Ovary (tissue), 9 donors: ENCODE results near the gene ADGRG3. TPM values are rescaled to one million over a fixed set of nuclear protein-coding genes. Genes with fewer than 3 reads are reported as not detected.

Experiments used
- DNase-seq, 5 donors: peaks; one replicate each; pipeline ENCODE4 v3.0.0-alpha.2; 2019 to 2020
- H3K27ac ChIP-seq, 2 donors: fragments of 200-600 bp; one replicate each; pipeline versions ENCODE4 v1.5.1 to v1.8.0; 2019 to 2022
- H3K27me3 ChIP-seq: fragments of 200-600 bp; one replicate; pipeline ENCODE4 v1.8.0; 2022
- H3K36me3 ChIP-seq: fragments of 200-600 bp; sonication (generic); one replicate; pipeline ENCODE4 v1.5.1; 2019
- H3K4me1 ChIP-seq: one replicate; pipeline ENCODE4 v1.8.1; 2013; ENCODE audit warnings: mild to moderate bottlenecking, moderate library complexity; ENCODE audit not compliant: insufficient read depth
- H3K4me3 ChIP-seq: fragments of 200-600 bp; sonication (generic); one replicate; pipeline ENCODE4 v1.5.1; 2017
- H3K9me3 ChIP-seq, 2 donors: fragments of 200-600 bp in 1 of 2; sonication (generic) in 1 of 2; one replicate each; pipeline versions ENCODE4 v1.5.1 to v1.8.1; 2013 to 2019; ENCODE audit warnings: mild to moderate bottlenecking in 1 of 2, moderate library complexity in 1 of 2
- EP300 ChIP-seq: sonication (generic); formaldehyde crosslinking; IDR thresholded peaks from one replicate; pipeline ENCODE4 v1.6.1; 2017; ENCODE audit warnings: antibody characterized with exemption
- POLR2A ChIP-seq: fragments of 450-650 bp; IDR thresholded peaks from one replicate; pipeline ENCODE4 v1.6.1; 2017; ENCODE audit warnings: antibody characterized with exemption, mild to moderate bottlenecking, moderate library complexity
- WGBS, 3 donors: extraction: QIAGEN DNeasy Blood & Tissue Kit in 1 of 3; methylation state at CpG; one replicate each; pipeline versions ENCODE4 v1.1.5 to v1.1.7; 2013 to 2017; 5-methylcytosine and 5-hydroxymethylcytosine counted together
- intact Hi-C, 4 donors: fragments of 100-400 bp; cut with DNase I; formaldehyde crosslinking; loops; one replicate each; pipeline versions ENCODE4 v1.11.0 to v1.15.1; 2022 to 2023
- polyA plus RNA-seq, 2 donors: library from polyadenylated mRNA; stranded (reverse); fragments of 200-250 nt in 1 of 2; fragments of 350-450 nt in 1 of 2; fragmentation: Illumina TruSeq in 1 of 2; extraction: RNeasy Lipid Tissue Mini Kit (QIAGEN cat#74804) in 1 of 2; gene quantifications; one replicate each; pipeline ENCODE4 v1.2.3, GENCODE V29; 2013 to 2014
- total RNA-seq, 7 donors: library from RNA; depleted of rRNA in 2 of 7; stranded (reverse); fragments of >200 nt in 2 of 7; fragmentation: NEBNext Ultra II Directional in 3 of 7; extraction: Animal tissue kit (Norgen Biotek cat#: 25700) in 3 of 7; gene quantifications; one replicate each; pipeline versions ENCODE4 v1.1.0 to v1.2.4, GENCODE V29; 2016 to 2023
- TF ChIP-seq, protein P1 (sequence below), 3 donors: fragments of 450-650 bp in 2 of 3; fragments of 200-600 bp in 1 of 3; IDR thresholded peaks; one replicate each; pipeline versions ENCODE4 v1.5.1 to v1.8.0; 2016 to 2022; ENCODE audit warnings: antibody characterized with exemption in 3 of 3, mild to moderate bottlenecking in 1 of 3
- donor health status: DM: no; HTN: no; CAD: no; lungs with moderate emphysema.
- donor health status: DM: no; HTN: no; CAD: no.
- donor health status: Bipolar disorder and iron deficiency.
- donor health status: DM: yes; HTN: yes; CAD: no.
- donor health status: DM: no; HTN: no; CAD: no.
- donor health status: DM: yes; HTN: yes; CAD: no.

ADGRG3 gene
- total and polyA plus RNA-seq, 9 donors = 0.40 to 1.7 (median 0.92) TPM

GRCh38 chr16:57732714-57733113 lies 64.6 kb downstream of the ADGRG3 start:
- intact Hi-C loops = loop anchor here in 1 of 4 donors (10.0 kb wide), 1 partner anchor 798 kb away; the partner anchor contains the start of gene HERPUD1
- no peak for DNase-seq
- H3K9me3 ChIP-seq = no peaks in the 10 kb centered on the region
- TF ChIP-seq POLR2A (no peak), EP300 (no peak)
- TF ChIP-seq, protein P1, sequence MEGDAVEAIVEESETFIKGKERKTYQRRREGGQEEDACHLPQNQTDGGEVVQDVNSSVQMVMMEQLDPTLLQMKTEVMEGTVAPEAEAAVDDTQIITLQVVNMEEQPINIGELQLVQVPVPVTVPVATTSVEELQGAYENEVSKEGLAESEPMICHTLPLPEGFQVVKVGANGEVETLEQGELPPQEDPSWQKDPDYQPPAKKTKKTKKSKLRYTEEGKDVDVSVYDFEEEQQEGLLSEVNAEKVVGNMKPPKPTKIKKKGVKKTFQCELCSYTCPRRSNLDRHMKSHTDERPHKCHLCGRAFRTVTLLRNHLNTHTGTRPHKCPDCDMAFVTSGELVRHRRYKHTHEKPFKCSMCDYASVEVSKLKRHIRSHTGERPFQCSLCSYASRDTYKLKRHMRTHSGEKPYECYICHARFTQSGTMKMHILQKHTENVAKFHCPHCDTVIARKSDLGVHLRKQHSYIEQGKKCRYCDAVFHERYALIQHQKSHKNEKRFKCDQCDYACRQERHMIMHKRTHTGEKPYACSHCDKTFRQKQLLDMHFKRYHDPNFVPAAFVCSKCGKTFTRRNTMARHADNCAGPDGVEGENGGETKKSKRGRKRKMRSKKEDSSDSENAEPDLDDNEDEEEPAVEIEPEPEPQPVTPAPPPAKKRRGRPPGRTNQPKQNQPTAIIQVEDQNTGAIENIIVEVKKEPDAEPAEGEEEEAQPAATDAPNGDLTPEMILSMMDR (IDR thresholded peaks at IDR 0.05) = no peak
- H3K27ac ChIP-seq = no peak overlapping the region
- H3K27me3 ChIP-seq = no peaks in the 10 kb centered on the region
- WGBS, 3 donors = 53 to 74% (median 57%) methylated on average over 2 of the region's 2 CpGs
- peaks cover 2% of the 10 kb centered on the region for H3K4me1 ChIP-seq
- H3K4me3 ChIP-seq = no peak overlapping the region
- H3K36me3 ChIP-seq = no peaks in the 10 kb centered on the region

- no peak for TF ChIP-seq EP300
- no peaks in the 10 kb centered on the region for H3K9me3 ChIP-seq
- peak overlapping the region in 1 of 2 donors; percentile 74 for H3K27ac ChIP-seq
- no peaks in the 10 kb centered on the region for H3K36me3 ChIP-seq
- 51 to 56% (median 51%) methylated on average over 19 to 20 of the region's 20 CpGs for whole genome bisulfite sequencing, 3 donors
- intact Hi-C loops = loop anchor here in 1 of 4 donors (10.0 kb wide), 1 partner anchor 800 kb away; the partner anchor contains the start of gene HERPUD1
- H3K27me3 ChIP-seq = no peaks in the 10 kb centered on the region
- peak in 1 of 5 donors; percentile 34 for DNase-seq
- peak overlapping the region; percentile 87 for H3K4me3 ChIP-seq
- H3K4me1 ChIP-seq = peaks cover 2% of the 10 kb centered on the region
Observed at GRCh38 chr16:57734308-57734924, 66.3 kb downstream of the ADGRG3 start.

DNA sequence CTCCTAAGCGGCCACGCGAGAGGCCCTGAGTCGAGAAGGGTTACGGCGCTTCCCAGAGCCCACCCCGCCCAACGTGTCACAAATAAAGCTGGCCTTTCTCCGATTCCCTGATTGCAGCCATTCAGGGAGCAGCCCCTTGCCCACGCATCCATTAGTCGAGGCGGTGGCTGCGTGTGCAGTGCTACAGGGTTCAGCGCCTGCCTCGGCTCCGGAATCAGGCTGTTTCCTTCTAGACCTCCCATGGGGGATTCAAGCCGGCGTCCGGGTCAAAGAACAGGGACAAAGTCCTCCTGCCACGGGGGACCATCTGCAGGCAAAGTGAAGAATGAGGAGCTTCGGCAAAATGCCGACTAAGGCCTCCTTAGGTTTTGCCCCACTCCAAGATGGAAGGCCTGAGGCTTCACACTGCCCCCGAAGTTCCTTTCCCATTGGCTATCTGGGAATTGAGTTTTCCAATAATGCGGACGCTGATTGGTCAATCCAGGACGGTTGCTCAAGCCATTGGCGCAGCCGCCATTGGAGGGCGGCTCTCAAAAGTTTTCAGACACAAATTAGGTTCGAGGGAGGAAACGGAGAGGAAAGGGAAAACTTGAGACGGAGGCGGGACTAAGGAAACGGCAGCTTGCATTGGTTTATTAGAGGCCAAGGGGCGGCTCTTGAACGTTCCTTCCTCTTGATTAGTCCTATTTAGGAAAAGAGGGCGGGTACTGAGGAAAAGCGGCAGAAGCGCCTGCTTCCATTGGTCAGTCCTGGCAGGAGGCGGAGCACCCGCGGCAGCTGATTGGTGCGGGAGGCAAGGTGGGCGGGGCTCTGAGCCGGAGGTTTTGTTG lies 67.0 kb downstream of the ADGRG3 start:
- Histone ChIP-seq H3K27ac (peak overlapping the region in 1 of 2 donors; percentile 74), H3K9me3 (no peaks in the 10 kb centered on the region), H3K4me1 (peaks cover 2% of the 10 kb centered on the region), H3K27me3 (no peaks in the 10 kb centered on the region), H3K36me3 (no peaks in the 10 kb centered on the region), H3K4me3 (peak overlapping the region; percentile 89)
- intact Hi-C loops = loop anchor here in 1 of 4 donors (10.0 kb wide), 1 partner anchor 800 kb away; the partner anchor contains the start of gene HERPUD1
- peak; percentile 36 for TF ChIP-seq POLR2A
- no peak for TF ChIP-seq EP300
- DNase-seq = peak; percentile 98 to 99 (median 98)
- WGBS, 3 donors = 0 to 1% (median 1%) methylated on average over 41 to 45 of the region's 45 CpGs

- DNase-seq = no peak
- no peaks in the 10 kb centered on the region for H3K9me3 ChIP-seq
- intact Hi-C loops = loop anchor here in 1 of 4 donors (10.0 kb wide), 1 partner anchor 801 kb away; the partner anchor contains the start of gene HERPUD1
- H3K36me3 ChIP-seq = no peaks in the 10 kb centered on the region
- H3K27ac ChIP-seq = peak within 1 kb of the TSS in 1 of 2 donors; percentile 74
- peaks cover 2% of the 10 kb centered on the region for H3K4me1 ChIP-seq
- TF ChIP-seq, protein P1 (IDR thresholded peaks at IDR 0.05) = no peak
- no peak for TF ChIP-seq EP300
- H3K4me3 ChIP-seq = peak within 1 kb of the TSS; percentile 89
- no peaks in the 10 kb centered on the region for H3K27me3 ChIP-seq
- WGBS, 3 donors = 1% methylated on average over 35 of the region's 35 CpGs
Observed at GRCh38 chr16:57735755-57736418, 67.8 kb downstream of the ADGRG3 start, which contains the start of gene KATNB1. TSS of gene KATNB1 (plus strand) at chr16:57735770. CDS start at chr16:57737244, 1,474 bp downstream.
